IPS-20b (cell line): Measurements from ENCODE around the gene AHNAK.
"Not testable (repeated sequence)": the region's sequence is repeated elsewhere in the genome, so short reads cannot be mapped to it uniquely, and the experiment has no call there.

ENCODE experiments used
- H3K27ac ChIP-seq: one replicate; pipeline ENCODE4 v1.5.1; 2013; ENCODE audit warnings: low read length
- H3K27me3 ChIP-seq: 2 replicates; pipeline ENCODE4 v1.6.1; 2013; ENCODE audit warnings: mild to moderate bottlenecking, low read length, inconsistent platforms; ENCODE audit not compliant: insufficient read depth
- H3K36me3 ChIP-seq: 2 replicates; pipeline ENCODE4 v1.6.1; 2013; ENCODE audit warnings: low read depth, mild to moderate bottlenecking, inconsistent platforms, low read length, moderate library complexity; ENCODE audit not compliant: insufficient read depth
- H3K4me1 ChIP-seq: 2 replicates; pipeline ENCODE4 v1.6.1; 2013; ENCODE audit warnings: mild to moderate bottlenecking, control low read depth, inconsistent platforms, low read length, moderate library complexity; ENCODE audit not compliant: insufficient read depth
- H3K4me3 ChIP-seq: 2 replicates; pipeline ENCODE4 v1.5.1; 2013; ENCODE audit warnings: mild to moderate bottlenecking, low read length, inconsistent platforms
- H3K9ac ChIP-seq: 2 replicates; pipeline ENCODE4 v1.6.1; 2013; ENCODE audit warnings: low read depth, mild to moderate bottlenecking, inconsistent platforms, low read length, moderate library complexity
- H3K9me3 ChIP-seq: 2 replicates; pipeline ENCODE4 v1.6.1; 2013; ENCODE audit warnings: mild to moderate bottlenecking, low read depth, low read length, inconsistent platforms; ENCODE audit not compliant: insufficient read depth

The AHNAK gene

DNA sequence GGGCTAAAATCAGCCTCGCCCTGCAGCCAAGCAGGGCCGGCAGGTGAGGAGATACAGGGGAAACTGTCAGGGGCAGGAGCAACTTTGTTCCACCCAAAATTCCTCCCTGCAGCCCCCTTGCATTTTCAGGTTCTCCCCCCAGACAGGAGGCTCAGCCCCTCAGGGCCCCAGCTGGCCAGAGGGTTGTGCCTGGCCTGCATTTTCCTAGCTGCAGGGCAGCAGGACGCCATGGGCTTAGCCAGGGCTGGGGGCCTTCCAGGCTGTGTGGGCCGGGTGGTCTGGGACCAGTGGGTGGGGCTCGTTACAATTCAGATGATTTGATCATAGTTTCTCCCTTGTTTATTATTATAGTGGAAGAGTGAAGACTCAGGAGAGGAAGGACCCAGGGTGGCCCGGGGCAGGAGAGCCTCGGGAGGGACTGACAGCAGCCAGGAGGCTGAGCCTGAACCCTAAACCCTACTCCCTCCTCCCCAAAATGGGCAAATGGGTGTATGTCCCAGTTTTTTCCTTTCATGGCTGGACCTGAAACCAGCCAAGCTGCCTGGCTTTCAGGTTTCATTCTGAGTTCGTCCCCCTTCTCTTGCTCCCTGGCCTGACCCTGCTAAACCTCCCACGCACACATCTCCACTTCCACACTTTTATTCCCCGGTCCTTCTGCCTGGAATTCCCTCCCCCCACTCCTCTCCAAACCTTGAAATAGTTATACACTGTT is 40.0 kb downstream of the AHNAK start:
- Histone ChIP-seq H3K36me3 (no peaks in the 10 kb centered on the region), H3K4me3 (no peak overlapping the region), H3K9me3 (no peaks in the 10 kb centered on the region), H3K4me1 (peaks cover 22% of the 10 kb centered on the region; the same call in 1 of the 2 replicates), H3K27ac (no peak overlapping the region), H3K27me3 (peaks cover 29% of the 10 kb centered on the region; the same call in 1 of the 2 replicates), H3K9ac (no peak overlapping the region)

DNA sequence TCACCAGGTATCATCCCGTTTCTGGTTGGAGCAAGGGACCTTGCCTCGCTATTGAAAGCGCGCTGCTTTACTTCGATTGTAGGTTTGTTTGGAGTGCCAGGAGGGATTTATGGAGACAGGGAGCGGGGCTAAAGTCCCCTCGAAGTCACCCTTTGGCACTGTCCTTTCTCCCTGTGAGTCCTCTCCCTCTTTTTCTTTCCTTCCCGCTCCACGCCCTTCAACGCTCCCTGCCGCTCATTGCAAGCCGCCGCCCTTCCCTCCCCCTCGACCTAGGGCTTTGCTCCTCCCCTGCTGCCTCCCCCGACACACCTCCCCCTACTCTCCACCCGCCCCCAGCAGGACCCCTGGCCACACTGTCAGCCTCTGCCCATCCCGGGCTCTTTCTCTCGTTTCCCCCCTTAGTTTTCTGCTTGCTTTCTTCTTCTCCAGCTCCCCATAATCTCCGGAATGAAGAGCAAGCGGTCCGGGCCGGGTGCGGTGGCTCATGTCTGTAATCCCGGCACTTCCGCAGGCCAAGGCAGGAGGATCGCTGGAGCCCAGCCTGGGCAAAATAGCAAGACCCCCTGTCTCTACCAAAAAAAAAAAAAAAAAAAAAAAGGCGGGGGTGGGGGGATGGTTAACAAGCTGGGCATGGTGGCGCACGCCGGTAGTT is 41.0 kb downstream of the AHNAK start:
- H3K9me3 ChIP-seq, result no peaks in the 10 kb centered on the region
- H3K4me1 ChIP-seq, result peaks cover 22% of the 10 kb centered on the region; the same call in 1 of the 2 replicates
- H3K27me3 ChIP-seq, result peaks cover 32% of the 10 kb centered on the region; the same call in 1 of the 2 replicates
- no peak overlapping the region for H3K27ac ChIP-seq
- H3K36me3 ChIP-seq, result no peaks in the 10 kb centered on the region
- H3K9ac ChIP-seq, result peak overlapping the region; percentile 61; the same call in 1 of the 2 replicates
- H3K4me3 ChIP-seq, result peak overlapping the region; percentile 66

DNA sequence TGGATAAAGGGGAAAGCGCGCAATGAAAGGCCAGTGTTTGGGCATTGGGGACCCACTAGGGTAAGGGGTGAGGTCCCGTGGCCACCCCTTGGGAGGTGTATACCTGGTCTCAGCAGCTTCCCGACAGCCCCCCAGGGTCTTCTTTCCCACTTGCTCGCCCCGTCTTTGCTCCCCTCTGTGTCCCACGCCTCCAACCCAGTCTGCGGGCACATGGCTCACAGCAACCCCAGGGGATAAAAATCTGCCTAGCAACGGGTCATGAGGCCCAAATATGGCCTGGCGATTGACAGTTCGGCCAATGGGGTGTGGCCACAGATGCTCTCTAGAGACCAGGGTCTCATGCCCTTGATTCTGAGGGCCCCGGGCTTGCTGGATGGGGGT is 41.6 kb downstream of the AHNAK start:
- Histone ChIP-seq H3K9me3 (no peaks in the 10 kb centered on the region), H3K27me3 (peaks cover 32% of the 10 kb centered on the region; the same call in 1 of the 2 replicates), H3K4me1 (peaks cover 23% of the 10 kb centered on the region; the same call in 1 of the 2 replicates), H3K27ac (no peak overlapping the region), H3K9ac (peak overlapping the region; percentile 61; the same call in 1 of the 2 replicates), H3K36me3 (no peaks in the 10 kb centered on the region), H3K4me3 (peak overlapping the region; percentile 66)

GRCh38 chr11:62504158-62504973 is 42.2 kb downstream of the AHNAK start:
- Histone ChIP-seq H3K27ac (no peak overlapping the region), H3K4me1 (peaks cover 29% of the 10 kb centered on the region; the same call in 1 of the 2 replicates), H3K27me3 (peaks cover 32% of the 10 kb centered on the region; the same call in 1 of the 2 replicates), H3K9me3 (no peaks in the 10 kb centered on the region), H3K36me3 (no peaks in the 10 kb centered on the region), H3K9ac (peak overlapping the region; percentile 61; the same call in 1 of the 2 replicates), H3K4me3 (peak overlapping the region; percentile 66; the same call in 1 of the 2 replicates)

DNA sequence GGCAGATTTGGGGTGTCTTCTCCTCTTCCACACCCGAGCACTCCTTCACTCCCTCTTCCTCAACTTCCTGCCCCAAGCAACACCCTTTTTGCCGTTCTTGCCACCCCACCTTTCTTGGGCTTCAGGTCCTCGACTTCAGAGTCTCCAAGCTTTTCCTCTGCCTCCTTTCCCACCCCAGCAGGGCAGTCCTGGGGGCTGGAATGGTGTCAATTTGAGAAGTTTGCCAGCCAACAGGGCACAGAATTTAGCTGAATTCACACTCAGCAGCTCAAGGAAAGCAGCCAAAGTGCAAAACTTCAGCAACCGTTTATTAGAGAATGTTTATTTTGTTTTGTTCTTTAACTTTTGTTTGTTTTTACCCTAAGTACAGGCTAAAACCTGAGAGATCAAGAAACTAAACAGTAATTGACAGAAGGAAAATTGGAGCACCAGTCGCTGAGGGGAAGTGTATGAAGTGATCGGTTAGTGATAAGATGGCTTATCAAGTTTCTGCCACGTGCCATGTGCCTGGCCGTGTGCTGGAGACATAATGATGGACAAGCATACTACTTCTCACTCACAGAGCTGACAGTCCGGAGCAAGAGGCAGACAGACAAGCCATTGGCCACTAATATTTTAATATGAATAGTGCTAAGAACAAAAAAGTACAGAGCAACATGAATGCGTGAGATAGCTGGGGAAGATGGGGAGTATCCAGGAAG is 44.4 kb downstream of the AHNAK start:
- no peak overlapping the region for H3K9ac ChIP-seq
- H3K36me3 ChIP-seq, result no peaks in the 10 kb centered on the region
- peaks cover 20% of the 10 kb centered on the region; the same call in 1 of the 2 replicates for H3K4me1 ChIP-seq
- H3K9me3 ChIP-seq, result no peaks in the 10 kb centered on the region
- H3K27ac ChIP-seq, result no peak overlapping the region
- H3K27me3 ChIP-seq, result peaks cover 32% of the 10 kb centered on the region; the same call in 1 of the 2 replicates
- H3K4me3 ChIP-seq, result no peak overlapping the region

GRCh38 chr11:62501432-62501891 is 45.1 kb downstream of the AHNAK start:
- Histone ChIP-seq H3K27me3 (peaks cover 25% of the 10 kb centered on the region; the same call in 1 of the 2 replicates), H3K4me3 (no peak overlapping the region), H3K9ac (no peak overlapping the region), H3K9me3 (no peaks in the 10 kb centered on the region), H3K27ac (no peak overlapping the region), H3K4me1 (peaks cover 16% of the 10 kb centered on the region; the same call in 1 of the 2 replicates), H3K36me3 (no peaks in the 10 kb centered on the region)

DNA sequence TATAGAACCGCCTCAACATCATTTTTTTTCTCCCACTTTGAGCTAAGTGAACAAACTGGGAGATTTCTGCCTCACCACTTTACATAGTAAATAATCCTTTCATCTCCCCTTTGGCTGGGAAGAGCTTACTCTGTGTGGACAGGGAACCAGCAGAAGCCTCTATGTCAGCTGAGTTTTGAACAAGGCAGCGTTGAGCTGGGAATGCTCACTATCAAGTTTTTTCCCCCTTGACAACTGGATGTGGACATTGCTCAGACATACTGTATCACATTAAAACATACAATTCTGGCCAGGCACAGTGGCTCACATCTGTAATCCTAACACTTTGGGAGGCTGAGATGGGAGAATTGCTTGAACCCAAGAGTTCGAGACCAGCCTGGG is 46.0 kb downstream of the AHNAK start:
- Histone ChIP-seq H3K4me3 (no peak overlapping the region), H3K4me1 (peaks cover 16% of the 10 kb centered on the region; the same call in 1 of the 2 replicates), H3K9me3 (no peaks in the 10 kb centered on the region), H3K27me3 (peaks cover 22% of the 10 kb centered on the region; the same call in 1 of the 2 replicates), H3K27ac (no peak overlapping the region), H3K36me3 (no peaks in the 10 kb centered on the region), H3K9ac (no peak overlapping the region)

- no peak overlapping the region for H3K27ac ChIP-seq
Measured at GRCh38 chr11:62499944-62500649, 46.5 kb downstream of the AHNAK start.

GRCh38 chr11:62499311-62499943 is 47.2 kb downstream of the AHNAK start:
- not testable (repeated sequence) for H3K4me3 ChIP-seq

More at GRCh38 chr11:62499944-62500649, 46.5 kb downstream of the AHNAK start:
- H3K9me3 ChIP-seq, result no peaks in the 10 kb centered on the region
- no peak overlapping the region for H3K4me3 ChIP-seq
- H3K9ac ChIP-seq, result no peak overlapping the region
- peaks cover 17% of the 10 kb centered on the region; the same call in 1 of the 2 replicates for H3K27me3 ChIP-seq
- H3K4me1 ChIP-seq, result peaks cover 16% of the 10 kb centered on the region; the same call in 1 of the 2 replicates
- H3K36me3 ChIP-seq, result no peaks in the 10 kb centered on the region

More at GRCh38 chr11:62499311-62499943, 47.2 kb downstream of the AHNAK start:
- not testable (repeated sequence) for H3K9ac ChIP-seq, H3K36me3 ChIP-seq, H3K27ac ChIP-seq, H3K9me3 ChIP-seq
- peaks cover 11% of the 10 kb centered on the region; the same call in 1 of the 2 replicates for H3K4me1 ChIP-seq
- peaks cover 13% of the 10 kb centered on the region; the same call in 1 of the 2 replicates for H3K27me3 ChIP-seq
